ENCODE measurements around the gene TAF1.
"Not testable (repeated sequence)": the region's sequence is repeated elsewhere in the genome, so short reads cannot be mapped to it uniquely, and the experiment has no call there.

Gene TAF1

DNA sequence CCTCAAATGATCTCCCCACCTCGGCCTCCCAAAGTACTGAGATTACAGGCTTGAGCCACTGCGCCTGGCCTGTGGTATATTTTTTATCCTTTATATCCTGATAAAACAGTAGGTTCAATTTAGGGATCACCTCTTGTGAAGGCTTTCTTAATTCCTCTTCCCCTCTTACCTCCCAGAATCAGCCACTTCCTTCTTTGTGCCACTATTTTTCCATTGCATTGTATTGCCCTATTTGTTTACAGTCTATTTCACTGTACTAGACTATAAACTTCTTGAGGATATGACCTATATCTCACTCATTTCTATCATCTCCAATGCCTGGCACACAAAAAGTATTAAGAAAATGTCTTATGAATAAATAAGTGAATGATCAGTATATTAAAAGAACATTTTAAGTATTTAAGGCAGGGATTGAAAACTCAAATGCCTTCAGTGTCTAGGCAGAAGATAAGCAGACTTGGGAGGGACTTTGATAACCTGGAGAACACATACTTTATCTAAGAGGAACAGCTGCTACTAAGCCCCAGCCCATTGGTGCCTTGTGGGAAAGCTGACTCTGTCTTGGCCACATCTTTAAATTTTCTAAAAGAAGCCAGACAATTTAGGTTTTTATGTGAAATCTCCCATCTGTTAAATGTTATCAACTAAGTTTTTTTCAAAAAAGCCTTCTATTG lies 84.4 kb downstream of the TAF1 start:
- TF ChIP-seq JUND (IDR thresholded peaks at IDR 0.05; ENCODE audit: low read depth) = no peak
- DNase-seq (ENCODE audit: low read depth in 1 of 2, low spot score in 1 of 2) = no peak
- in situ Hi-C loops (cut with HindIII; ENCODE audit: low pct_unique_long_range_greater_than_20kb, low sequenced_read_pairs) = no loop called here

DNA sequence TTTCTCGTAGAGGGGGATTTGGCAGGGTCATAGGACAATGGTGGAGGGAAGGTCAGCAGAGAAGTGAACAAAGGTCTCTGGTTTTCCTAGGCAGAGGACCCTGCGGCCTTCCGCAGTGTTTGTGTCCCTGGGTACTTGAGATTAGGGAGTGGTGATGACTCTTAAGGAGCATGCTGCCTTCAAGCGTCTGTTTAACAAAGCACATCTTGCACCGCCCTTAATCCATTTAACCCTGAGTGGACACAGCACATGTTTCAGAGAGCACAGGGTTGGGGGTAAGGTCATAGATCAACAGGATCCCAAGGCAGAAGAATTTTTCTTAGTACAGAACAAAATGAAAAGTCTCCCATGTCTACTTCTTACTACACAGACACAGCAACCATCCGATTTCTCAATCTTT lies 85.4 kb downstream of the TAF1 start:
- in situ Hi-C loops (cut with HindIII; ENCODE audit: low pct_unique_long_range_greater_than_20kb, low sequenced_read_pairs) = not testable (repeated sequence)

DNA sequence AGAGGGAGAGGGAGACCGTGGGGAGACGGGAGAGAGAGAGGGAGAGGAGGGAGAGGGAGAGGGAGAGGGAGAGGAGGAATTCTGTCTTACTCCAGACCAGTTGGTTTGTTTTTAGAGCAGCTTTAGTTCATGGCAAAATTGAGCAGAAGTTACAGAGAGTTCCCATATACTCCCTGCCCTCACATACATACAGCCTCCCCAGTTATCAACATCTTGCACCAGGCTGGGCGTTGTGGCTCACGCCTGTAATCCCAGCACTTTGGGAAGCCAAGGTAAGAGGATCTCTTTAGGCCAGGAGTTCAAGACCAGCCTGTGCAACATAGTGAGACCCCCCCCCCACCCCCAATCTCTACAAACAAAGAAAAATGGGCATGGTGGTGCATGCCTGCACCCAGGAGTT lies 86.9 kb downstream of the TAF1 start:
- no peak for DNase-seq (ENCODE audit: low read depth in 1 of 2, low spot score in 1 of 2)
- TF ChIP-seq JUND (IDR thresholded peaks at IDR 0.05; ENCODE audit: low read depth) = no peak
- in situ Hi-C loops (cut with HindIII; ENCODE audit: low pct_unique_long_range_greater_than_20kb, low sequenced_read_pairs) = no loop called here

More for the DNA sequence above, 85.4 kb downstream of the TAF1 start:
- DNase-seq (ENCODE audit: low read depth in 1 of 2, low spot score in 1 of 2) = not testable (repeated sequence)

DNA sequence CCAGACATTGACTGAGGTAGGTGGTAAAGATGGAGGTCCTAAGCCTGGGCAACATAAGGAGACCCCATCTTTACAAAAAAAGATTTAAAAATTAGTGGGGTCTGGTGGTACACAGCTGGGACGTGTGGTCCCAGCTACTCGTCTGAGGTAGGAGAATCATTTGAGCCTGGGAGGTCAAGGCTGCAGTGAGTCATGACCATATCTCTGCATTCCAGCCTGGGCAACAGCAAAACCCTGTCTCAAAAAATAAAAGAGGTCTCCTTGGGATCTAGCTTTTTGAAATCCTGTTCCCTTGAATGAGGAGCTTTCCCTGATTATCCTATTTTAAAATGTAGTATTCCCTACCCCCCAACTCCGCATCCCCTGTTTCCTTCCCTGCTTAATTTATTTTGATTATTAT lies 88.1 kb downstream of the TAF1 start:
- no peak for TF ChIP-seq JUND (IDR thresholded peaks at IDR 0.05; ENCODE audit: low read depth)
- DNase-seq (ENCODE audit: low read depth in 1 of 2, low spot score in 1 of 2) = no peak
- in situ Hi-C loops (cut with HindIII; ENCODE audit: low pct_unique_long_range_greater_than_20kb, low sequenced_read_pairs) = no loop called here

DNA sequence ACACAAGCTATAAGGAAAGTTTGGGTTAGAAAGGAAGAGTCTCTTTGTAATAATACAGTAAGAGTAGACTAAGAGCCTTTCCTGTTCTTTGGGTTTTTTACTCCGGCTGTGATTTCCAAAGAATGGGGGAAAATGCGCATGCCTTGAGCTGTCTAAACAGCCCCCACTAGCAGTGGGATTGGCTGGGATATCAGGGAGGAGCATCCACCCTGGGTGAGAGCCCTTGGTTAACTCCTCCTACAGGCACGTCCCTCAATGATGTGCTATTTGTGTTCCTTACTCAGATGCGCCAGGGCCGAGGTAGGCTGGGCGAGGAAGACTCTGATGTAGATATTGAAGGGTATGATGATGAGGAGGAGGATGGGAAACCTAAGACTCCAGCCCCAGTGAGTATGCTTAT lies 92.7 kb downstream of the TAF1 start:
- in situ Hi-C loops (cut with HindIII; ENCODE audit: low pct_unique_long_range_greater_than_20kb, low sequenced_read_pairs) = no loop called here
- DNase-seq (ENCODE audit: low read depth in 1 of 2, low spot score in 1 of 2) = no peak
- TF ChIP-seq JUND (IDR thresholded peaks at IDR 0.05; ENCODE audit: low read depth) = no peak

DNA sequence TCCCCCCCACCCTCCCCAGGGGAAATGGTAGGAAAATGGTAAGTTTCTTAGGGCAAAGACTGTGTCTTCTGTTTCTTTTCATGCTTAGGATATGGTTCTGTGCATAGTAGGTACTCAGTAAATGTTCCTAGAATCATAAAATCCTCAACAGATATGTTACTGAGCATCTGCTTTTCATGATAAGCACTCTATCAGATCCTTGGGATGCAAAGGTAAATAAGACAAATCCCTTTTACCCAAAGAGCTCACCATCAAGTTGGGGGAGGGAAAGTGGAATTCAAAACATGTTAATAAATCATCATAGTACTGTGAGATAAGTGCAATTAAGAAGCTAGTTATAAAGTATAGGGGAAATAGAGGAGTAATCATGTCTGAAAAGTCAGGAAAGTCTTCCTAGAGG lies 98.8 kb downstream of the TAF1 start:
- in situ Hi-C loops (cut with HindIII; ENCODE audit: low pct_unique_long_range_greater_than_20kb, low sequenced_read_pairs) = no loop called here
- no peak for DNase-seq (ENCODE audit: low read depth in 1 of 2, low spot score in 1 of 2)
- TF ChIP-seq JUND (IDR thresholded peaks at IDR 0.05; ENCODE audit: low read depth) = no peak

DNA sequence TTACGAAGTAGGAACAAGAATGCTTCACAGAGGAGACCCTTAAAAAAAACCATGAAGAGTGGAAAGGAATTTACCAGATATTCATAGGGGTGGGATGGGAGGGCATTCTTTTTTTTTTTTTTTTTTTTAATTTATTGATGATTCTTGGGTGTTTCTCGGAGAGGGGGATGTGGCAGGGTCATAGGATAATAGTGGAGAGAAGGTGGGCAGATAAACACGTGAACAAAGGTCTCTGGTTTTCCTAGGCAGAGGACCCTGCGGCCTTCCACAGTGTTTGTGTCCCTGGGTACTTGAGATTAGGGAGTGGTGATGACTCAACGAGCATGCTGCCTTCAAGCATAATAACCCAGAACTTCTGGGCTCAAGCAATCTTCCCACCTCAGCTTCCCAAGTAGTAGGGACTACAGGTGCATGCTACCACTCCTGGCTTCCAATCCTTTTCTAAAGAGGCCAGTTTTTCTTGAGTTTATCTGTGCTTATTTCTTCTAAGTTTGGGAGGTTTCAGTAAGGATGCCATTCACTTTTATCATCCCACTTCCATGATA lies 100.9 kb downstream of the TAF1 start:
- no peak for TF ChIP-seq JUND (IDR thresholded peaks at IDR 0.05; ENCODE audit: low read depth)
- no peak for DNase-seq (ENCODE audit: low read depth in 1 of 2, low spot score in 1 of 2)
- in situ Hi-C loops (cut with HindIII; ENCODE audit: low pct_unique_long_range_greater_than_20kb, low sequenced_read_pairs) = no loop called here

DNA sequence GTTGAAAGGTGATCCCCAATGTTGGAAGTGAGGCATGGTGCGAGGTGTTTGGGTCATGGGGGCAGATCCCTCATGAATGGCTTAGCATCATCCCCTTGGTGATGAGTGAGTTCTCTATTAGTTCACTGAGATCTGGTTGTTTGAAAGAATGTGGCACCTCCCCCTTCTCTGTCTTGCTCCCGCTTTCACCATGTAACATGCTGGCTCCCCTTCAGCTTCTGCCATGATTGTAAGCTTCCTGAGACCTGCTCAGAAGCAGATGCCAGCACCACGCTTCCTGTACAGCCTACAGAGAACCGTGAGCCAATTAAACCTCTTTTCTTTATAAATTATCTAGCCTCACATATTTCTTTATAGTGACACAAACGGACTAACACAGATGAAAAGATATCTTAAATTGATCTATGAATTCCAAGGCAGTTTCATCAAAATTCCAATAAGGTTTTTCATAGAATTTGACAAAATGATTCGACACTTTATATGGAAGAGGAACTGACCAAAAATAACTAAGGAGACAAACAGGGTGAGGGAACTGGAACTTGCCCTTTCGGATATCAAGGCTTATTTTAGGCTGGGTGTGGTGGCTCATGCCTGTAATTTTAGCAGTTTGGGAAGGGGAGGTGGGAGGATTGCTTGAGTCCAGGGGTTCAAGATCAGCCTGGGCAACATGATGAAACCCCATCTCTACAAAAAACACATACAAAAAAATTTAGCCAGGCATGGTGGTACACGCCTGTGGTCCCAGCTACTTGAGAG lies 109.8 kb downstream of the TAF1 start:
- no peak for DNase-seq (ENCODE audit: low read depth in 1 of 2, low spot score in 1 of 2)
- in situ Hi-C loops (cut with HindIII; ENCODE audit: low pct_unique_long_range_greater_than_20kb, low sequenced_read_pairs) = no loop called here
- TF ChIP-seq JUND (IDR thresholded peaks at IDR 0.05; ENCODE audit: low read depth) = no peak

DNA sequence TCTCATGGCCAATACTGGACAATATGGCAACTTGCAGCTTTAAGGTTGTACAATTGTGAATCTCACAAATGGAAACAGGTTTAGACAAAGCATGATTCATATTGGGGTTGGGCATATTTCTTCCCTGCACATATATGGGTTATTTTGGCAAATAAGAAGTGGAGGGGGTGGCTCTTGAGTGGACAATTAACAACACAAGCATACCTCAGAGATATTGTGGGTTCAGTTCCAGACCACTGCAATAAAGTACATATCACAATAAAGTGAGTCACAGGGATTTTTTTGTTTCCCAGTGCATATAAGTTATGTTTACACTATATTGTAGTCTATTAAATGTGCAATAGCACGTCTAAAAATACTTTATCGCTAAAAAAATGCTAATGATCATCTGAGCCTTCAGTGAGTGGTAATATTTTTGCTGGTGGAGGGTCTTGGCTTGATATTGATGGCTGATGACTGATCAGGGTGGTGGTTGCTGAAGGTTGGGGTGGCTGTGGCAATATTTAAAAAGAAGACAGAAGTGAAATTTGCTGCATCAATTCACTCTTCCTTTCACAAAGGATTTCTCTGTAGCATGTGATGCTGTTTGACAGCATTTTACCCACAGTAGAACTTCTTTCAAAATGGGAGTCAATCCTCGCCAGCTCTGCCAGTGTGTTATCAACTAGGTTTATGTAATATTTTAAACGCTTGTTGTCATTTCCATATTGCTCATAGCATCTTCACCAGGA lies 116.2 kb downstream of the TAF1 start:
- no peak for TF ChIP-seq JUND (IDR thresholded peaks at IDR 0.05; ENCODE audit: low read depth)
- in situ Hi-C loops (cut with HindIII; ENCODE audit: low pct_unique_long_range_greater_than_20kb, low sequenced_read_pairs) = no loop called here
- DNase-seq (ENCODE audit: low read depth in 1 of 2, low spot score in 1 of 2) = no peak

DNA sequence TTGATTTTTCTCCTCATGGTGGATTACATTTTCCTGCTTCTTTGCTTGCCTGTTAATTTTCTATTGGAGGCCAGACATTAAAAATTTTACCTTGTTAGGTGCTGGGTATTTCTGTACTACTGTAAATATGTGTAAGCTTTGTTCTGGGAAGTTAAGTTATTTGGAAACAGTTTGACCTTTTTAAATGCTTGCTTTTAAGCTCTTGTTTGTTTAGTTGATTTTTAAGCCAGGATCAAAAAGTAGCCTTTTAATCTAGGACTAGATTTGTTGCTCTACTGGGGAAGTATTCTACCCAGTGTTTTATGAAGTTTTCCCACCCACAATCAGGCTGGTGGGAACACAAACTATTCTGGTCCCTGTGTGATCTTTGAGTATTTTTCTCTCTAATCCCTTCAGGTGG lies 121.7 kb downstream of the TAF1 start:
- DNase-seq (ENCODE audit: low read depth in 1 of 2, low spot score in 1 of 2) = no peak
- no peak for TF ChIP-seq JUND (IDR thresholded peaks at IDR 0.05; ENCODE audit: low read depth)
- in situ Hi-C loops (cut with HindIII; ENCODE audit: low pct_unique_long_range_greater_than_20kb, low sequenced_read_pairs) = no loop called here

DNA sequence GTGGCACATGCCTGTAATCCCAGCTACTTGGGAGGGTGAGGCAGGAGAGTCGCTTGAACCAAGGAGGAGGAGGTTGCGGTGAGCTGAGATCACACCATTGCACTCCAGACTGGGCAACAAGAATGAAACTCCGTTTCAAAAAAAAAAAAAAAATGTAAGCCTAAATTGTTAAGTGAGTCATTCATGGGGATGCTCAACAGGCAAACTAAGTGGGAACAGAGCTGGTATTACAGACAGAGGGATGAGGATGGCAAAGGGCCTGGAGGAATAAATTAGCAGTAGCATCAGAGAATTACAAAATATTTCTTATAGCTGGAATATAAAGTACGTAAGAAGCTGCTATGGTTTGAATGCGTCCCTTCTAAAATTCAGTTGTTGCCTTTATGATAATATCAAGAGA lies 123.4 kb downstream of the TAF1 start:
- in situ Hi-C loops (cut with HindIII; ENCODE audit: low pct_unique_long_range_greater_than_20kb, low sequenced_read_pairs) = no loop called here
- TF ChIP-seq JUND (IDR thresholded peaks at IDR 0.05; ENCODE audit: low read depth) = no peak
- no peak for DNase-seq (ENCODE audit: low read depth in 1 of 2, low spot score in 1 of 2)

DNA sequence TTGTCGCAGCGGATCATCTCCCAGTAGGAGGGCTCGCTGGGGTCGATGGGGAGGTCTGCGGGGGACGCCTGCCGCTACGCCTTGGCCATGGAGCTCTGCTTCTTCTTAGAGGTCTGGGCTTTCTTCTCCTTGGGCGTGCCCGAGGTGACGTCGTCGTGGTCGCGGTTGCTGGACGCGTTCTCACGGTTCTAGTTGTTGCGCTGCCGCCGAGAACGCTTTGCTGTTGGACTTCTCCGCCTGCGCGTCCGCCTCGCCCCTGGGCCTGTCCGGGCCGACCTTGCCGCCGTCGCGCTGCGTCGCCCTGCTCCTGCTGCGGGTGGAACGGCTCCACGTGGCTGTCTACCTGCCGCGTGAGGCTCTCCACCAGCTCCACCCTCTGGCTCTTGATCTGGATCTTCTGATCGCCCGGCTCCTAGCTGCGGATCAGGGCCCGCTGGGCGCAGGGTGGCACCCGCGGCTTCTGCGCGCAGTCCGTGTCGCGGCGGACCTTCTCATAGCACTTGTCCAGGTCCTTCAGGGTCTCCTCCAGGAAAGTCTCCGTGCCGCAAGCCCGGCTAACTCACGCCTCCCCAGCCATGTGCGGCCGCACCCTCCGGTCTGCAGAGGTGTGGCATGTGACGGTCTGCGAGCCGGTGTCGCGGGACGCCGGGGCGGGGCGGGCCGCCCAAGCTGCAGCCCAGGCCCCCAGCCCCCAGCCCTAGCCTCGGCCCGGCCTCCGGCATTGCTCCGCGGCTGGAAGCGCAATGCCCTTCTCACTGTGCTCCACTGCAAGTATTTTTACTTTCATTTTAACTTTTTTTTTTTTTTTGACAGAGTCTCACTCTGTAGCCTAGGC lies 126.3 kb downstream of the TAF1 start:
- in situ Hi-C loops (cut with HindIII; ENCODE audit: low pct_unique_long_range_greater_than_20kb, low sequenced_read_pairs) = no loop called here
- no peak for TF ChIP-seq JUND (IDR thresholded peaks at IDR 0.05; ENCODE audit: low read depth)
- DNase-seq (ENCODE audit: low read depth in 1 of 2, low spot score in 1 of 2) = no peak

All from T47D (cell line).